ENCODE data around the gene CPTP.

Gene CPTP

DNA sequence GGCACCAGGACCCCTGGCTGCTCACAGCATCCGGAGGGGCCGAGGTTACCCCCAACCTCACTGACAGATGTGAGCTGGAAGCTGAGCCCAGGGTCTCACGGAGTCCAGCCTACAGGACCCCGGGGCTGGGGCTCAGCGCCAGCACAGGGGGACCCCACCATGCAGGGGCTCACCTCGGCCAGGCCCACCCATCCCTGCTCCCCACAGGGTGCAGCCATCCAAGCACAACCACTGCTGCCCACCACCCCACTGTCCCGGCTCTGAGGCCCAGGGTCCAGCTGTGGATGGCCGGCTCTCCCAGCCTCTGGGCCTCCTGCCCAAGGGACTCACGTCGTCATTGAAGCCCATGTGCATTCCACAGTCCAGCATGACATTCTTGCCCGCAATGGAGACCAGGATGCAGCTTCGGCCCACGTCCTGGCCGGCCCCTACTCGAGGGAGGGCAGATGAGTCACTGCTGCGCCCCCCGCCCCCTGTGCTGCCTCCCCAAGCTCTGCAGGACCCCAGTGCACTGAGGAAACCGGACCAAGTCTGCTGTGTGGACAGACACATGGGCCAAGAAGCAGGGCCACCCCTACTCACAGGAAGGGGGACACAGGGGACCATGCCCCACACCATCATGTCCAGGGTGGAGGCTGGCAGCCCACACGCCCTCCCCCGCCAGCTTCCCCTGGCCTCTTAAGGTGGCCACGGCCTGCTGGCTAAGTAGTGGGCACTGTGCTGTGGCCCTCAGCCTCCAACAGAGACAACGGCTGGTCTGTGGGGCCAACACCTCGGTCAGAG is 3.7 kb upstream of the CPTP start:
- DNase-seq = no peak
- Histone ChIP-seq H3K27me3 (no peaks in the 10 kb centered on the region), H3K36me3 (peaks cover 53% of the 10 kb centered on the region), H3K4me1 (no peaks in the 10 kb centered on the region; the same call in 1 of the 2 replicates), H3K4me3 (ENCODE audit: low read depth, low read length) (no peak overlapping the region), H3K9me3 (no peaks in the 10 kb centered on the region)
- TF ChIP-seq, protein P1, sequence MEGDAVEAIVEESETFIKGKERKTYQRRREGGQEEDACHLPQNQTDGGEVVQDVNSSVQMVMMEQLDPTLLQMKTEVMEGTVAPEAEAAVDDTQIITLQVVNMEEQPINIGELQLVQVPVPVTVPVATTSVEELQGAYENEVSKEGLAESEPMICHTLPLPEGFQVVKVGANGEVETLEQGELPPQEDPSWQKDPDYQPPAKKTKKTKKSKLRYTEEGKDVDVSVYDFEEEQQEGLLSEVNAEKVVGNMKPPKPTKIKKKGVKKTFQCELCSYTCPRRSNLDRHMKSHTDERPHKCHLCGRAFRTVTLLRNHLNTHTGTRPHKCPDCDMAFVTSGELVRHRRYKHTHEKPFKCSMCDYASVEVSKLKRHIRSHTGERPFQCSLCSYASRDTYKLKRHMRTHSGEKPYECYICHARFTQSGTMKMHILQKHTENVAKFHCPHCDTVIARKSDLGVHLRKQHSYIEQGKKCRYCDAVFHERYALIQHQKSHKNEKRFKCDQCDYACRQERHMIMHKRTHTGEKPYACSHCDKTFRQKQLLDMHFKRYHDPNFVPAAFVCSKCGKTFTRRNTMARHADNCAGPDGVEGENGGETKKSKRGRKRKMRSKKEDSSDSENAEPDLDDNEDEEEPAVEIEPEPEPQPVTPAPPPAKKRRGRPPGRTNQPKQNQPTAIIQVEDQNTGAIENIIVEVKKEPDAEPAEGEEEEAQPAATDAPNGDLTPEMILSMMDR (IDR thresholded peaks at IDR 0.05; ENCODE audit: low read depth, low read length) = no peak

GRCh38 chr1:1321477-1321876 is 3.1 kb upstream of the CPTP start:
- Histone ChIP-seq H3K4me1 (no peaks in the 10 kb centered on the region; the same call in 1 of the 2 replicates), H3K27me3 (no peaks in the 10 kb centered on the region), H3K4me3 (ENCODE audit: low read depth, low read length) (no peak overlapping the region), H3K9me3 (no peaks in the 10 kb centered on the region), H3K36me3 (peaks cover 47% of the 10 kb centered on the region)
- no peak for DNase-seq
- TF ChIP-seq, protein P1 (IDR thresholded peaks at IDR 0.05; ENCODE audit: low read depth, low read length) = no peak

GRCh38 chr1:1322418-1322817 is 2.2 kb upstream of the CPTP start:
- H3K36me3 ChIP-seq = peaks cover 46% of the 10 kb centered on the region
- no peak for DNase-seq

GRCh38 chr1:1322952-1323351 is 1.6 kb upstream of the CPTP start:
- H3K36me3 ChIP-seq = peaks cover 43% of the 10 kb centered on the region
- TF ChIP-seq, protein P1 (IDR thresholded peaks at IDR 0.05; ENCODE audit: low read depth, low read length) = no peak
- H3K4me3 ChIP-seq (ENCODE audit: low read depth, low read length) = no peak overlapping the region

More at GRCh38 chr1:1322418-1322817, 2.2 kb upstream of the CPTP start:
- H3K9me3 ChIP-seq = no peaks in the 10 kb centered on the region
- H3K27me3 ChIP-seq = no peaks in the 10 kb centered on the region
- TF ChIP-seq, protein P1 (IDR thresholded peaks at IDR 0.05; ENCODE audit: low read depth, low read length) = no peak
- no peaks in the 10 kb centered on the region; the same call in 1 of the 2 replicates for H3K4me1 ChIP-seq
- no peak overlapping the region for H3K4me3 ChIP-seq (ENCODE audit: low read depth, low read length)

GRCh38 chr1:1324084-1324523 is 498 bp upstream of the CPTP start:
- Histone ChIP-seq H3K4me1 (no peaks in the 10 kb centered on the region; the same call in 1 of the 2 replicates), H3K27me3 (no peaks in the 10 kb centered on the region), H3K36me3 (peaks cover 34% of the 10 kb centered on the region), H3K9me3 (no peaks in the 10 kb centered on the region), H3K4me3 (ENCODE audit: low read depth, low read length) (peak overlapping the region; percentile 88)
- TF ChIP-seq, protein P1 (IDR thresholded peaks at IDR 0.05; ENCODE audit: low read depth, low read length) = no peak
- no peak for DNase-seq

More at GRCh38 chr1:1322952-1323351, 1.6 kb upstream of the CPTP start:
- no peaks in the 10 kb centered on the region for H3K27me3 ChIP-seq
- H3K4me1 ChIP-seq = no peaks in the 10 kb centered on the region; the same call in 1 of the 2 replicates
- H3K9me3 ChIP-seq = no peaks in the 10 kb centered on the region
- no peak for DNase-seq

Data from BE2C (cell line).